ENCODE results near the gene ATIC.
"Not testable (repeated sequence)": the region's sequence is repeated elsewhere in the genome, so short reads cannot be mapped to it uniquely, and the experiment has no call there.

The ATIC gene

GRCh38 chr2:215315301-215315700 is 3.4 kb downstream of the ATIC start:
- no peak for DNase-seq (ENCODE audit: low read depth)

- no peak for DNase-seq (ENCODE audit: low read depth)
Measured at GRCh38 chr2:215316336-215316735, 4.5 kb downstream of the ATIC start.

GRCh38 chr2:215319500-215319899 is 7.6 kb downstream of the ATIC start:
- DNase-seq (ENCODE audit: low read depth), result no peak

- no peak for DNase-seq (ENCODE audit: low read depth)
Measured at GRCh38 chr2:215320102-215320501, 8.2 kb downstream of the ATIC start.

DNA sequence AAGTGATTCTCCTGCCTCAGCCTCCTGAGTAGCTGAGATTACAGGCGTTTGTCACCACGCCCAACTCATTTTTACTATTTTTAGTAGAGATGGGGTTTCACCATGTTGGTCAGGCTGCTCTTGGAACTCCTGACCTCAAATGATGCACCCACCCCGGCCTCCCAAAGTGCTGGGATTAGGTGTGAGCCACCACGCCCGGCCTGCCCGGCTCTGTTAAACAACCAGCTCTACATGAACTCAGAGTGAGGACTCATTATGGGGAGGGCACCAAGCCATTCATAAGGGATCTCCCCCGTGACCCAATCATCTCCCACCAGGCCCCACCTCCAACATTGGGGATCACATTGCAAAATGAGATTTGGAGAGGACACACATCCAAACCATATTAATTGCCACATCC is 8.8 kb downstream of the ATIC start:
- DNase-seq (ENCODE audit: low read depth), result no peak

GRCh38 chr2:215324811-215325210 is 13.0 kb downstream of the ATIC start:
- DNase-seq (ENCODE audit: low read depth), result no peak

DNA sequence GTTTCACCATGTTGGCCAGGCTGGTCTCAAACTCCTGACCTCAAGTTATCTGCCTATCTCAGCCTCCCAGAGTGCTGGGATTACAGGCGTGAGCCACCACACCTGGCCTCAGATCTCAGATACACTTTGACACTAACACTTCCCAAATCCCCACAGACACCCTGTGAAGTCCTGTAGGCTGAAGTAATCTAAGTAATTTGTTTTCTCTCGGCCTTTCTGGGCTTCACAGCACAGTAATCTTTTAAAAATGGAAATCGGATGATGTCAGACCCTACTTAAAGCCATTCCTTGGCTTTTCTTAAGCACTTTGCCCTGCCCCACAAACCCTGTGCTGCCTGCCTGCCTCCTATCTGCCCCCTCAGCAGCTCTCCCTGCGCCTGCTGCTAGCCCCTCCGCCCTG is 16.2 kb downstream of the ATIC start:
- DNase-seq (ENCODE audit: low read depth), result no peak

- DNase-seq (ENCODE audit: low read depth), result no peak
Measured at GRCh38 chr2:215332872-215333595, 21.2 kb downstream of the ATIC start.

DNA sequence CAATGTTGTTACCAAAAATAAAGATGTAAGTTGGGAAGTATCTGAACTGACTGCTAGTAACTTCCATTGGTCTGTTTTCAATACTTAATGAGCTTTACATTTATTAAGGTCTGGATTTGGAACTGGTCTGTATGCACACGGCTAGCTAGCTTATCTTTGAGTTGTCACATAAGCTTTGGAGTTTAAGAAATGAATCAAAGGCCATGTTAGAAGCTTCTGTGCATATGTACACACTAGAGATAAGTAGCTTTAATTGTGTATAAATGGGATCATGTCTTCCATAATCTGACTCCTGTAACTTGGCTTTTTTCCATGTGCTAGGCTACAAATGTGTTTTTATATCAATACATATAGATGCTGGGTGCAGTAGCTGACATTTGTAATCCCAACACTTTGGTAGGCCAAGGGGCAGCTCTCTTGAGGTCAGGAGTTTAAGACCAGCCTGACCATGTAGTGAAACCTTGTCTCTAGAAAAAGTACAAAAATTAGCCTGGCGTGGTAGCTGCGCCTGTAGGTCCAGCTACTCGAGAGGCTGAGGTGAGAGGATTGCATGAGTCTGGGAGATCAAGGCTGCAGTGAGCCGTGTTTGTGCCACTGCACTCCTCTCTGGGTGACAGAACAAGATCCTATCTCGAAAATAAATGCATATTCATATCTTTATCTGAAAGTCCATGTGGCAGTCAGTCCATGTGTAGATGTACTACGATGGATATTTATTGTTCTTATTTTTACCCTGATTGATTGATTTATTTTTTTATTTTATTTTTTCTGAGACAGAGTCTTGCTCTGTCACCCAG is 27.2 kb downstream of the ATIC start:
- DNase-seq (ENCODE audit: low read depth), result no peak

GRCh38 chr2:215347878-215348277 is 36.0 kb downstream of the ATIC start:
- no peak for DNase-seq (ENCODE audit: low read depth)

GRCh38 chr2:215352602-215353001 is 40.7 kb downstream of the ATIC start:
- no peak for DNase-seq (ENCODE audit: low read depth)

DNA sequence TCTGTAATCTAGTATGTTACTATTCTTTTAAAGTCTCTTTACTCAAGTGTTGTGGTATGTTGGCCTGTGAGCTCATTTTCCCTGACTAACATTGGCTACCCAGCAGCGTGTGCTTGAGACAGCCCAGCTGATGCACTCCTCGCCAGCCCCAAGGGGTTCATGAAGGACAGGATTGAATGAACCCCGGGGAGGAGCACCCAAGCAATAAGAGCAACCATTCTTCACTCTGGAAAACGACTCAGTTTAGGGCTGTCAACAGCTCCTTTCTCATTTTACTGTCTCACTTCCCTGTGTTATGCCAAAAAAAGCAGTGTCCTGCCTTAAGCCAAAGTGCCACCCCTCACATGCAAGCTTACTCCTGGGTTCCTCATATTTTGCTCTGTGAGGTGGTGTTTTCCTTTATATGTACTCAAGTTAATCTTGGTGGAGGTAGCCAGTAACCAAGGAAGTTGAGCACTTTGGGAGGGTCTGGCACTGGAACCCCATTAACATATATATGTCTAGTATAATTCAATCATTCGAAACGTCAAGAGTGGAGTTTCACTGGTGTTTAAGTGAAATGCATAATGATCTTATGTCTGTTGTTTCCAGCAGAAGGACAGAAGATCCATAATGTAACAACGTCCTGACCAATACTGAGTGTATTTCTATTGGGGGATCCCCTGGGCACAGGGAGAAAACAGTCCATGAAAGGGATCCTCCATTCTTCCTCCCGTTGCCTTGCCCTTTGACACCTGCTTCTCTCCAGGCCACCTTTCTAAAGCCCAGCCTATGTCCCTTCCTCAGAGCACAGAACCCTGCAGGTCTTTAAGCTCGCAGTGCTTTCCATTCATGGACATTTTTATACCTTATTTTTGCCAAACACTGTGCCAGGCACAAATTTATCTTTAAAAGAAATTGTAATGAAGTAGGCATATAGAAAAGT is 43.2 kb downstream of the ATIC start:
- no peak for DNase-seq (ENCODE audit: low read depth)

DNA sequence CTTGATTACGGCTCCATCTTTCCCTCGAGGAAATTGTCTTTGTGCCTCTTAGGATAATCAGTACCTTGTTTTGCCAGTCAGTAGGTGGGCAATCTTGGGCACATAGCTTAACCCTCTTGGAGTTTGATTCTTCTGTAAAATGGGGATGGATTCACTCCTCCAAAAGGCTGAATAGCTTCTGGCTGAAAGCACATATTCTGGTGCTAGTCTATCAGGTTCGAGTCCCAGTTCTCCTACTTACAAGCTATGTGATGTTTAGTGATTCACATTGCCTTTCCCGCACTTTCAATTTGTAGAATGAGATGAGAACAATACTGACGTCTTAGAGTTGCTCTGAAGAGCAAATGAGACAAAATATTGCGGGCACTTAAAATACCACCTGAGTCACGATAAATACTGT is 43.9 kb downstream of the ATIC start:
- no peak for DNase-seq (ENCODE audit: low read depth)

- DNase-seq (ENCODE audit: low read depth), result no peak
Measured at GRCh38 chr2:215356334-215356947, 44.6 kb downstream of the ATIC start.

- DNase-seq (ENCODE audit: low read depth), result no peak
Measured at GRCh38 chr2:215356948-215357461, 45.1 kb downstream of the ATIC start.

DNA sequence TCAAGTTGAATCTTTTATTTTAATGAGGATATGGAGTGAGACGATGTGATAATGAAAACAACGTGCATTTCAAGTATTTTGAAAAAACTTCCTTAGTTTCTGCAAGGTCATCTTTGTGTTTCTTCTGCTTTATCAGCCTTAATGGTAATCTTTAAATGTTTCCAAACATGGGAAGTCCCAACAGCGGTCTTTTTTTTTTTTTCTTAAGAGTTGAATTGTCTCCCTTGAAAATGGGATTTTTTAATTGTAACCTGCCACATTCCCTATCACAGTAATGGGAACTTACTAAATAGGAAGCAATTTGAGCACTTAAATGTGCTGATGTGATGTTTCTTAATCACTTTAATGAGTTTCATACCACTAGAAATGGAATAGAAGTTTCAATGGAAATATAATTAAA is 45.8 kb downstream of the ATIC start:
- no peak for DNase-seq (ENCODE audit: low read depth)

- no peak for DNase-seq (ENCODE audit: low read depth)
Measured at GRCh38 chr2:215358312-215358845, 46.5 kb downstream of the ATIC start.

DNA sequence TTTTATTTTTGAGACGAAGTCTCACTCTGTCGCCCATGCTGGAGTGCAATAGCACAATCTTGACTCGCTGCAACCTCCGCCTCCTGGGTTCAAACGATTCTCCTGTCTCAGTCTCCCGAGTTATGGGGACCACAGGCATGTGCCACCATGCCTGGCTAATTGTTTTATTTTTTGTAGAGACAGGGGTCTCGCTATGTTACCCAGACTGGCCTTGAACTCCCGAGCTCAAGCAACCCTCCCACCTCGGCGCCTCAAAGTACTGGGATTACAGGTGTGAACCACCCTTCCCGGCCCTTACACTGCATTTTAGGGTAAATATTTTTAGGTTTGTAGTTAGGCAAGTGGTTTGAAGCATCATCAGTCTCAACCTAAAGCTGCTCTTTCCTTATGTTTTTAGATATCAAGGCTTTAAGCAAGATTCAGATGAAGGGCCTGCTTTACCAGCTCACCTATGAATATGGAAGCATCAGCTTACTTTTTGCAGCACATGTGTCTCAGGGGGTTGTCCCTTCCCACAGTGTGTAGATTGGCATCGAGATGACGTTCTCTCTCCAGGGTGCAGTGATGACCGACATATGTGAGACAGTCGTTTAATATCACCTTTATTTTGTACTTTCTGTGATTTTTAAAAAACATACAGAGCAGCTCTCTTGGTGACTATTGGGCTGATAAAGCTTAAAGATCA is 47.2 kb downstream of the ATIC start:
- no peak for DNase-seq (ENCODE audit: low read depth)

- no peak for DNase-seq (ENCODE audit: low read depth)
Measured at GRCh38 chr2:215359576-215359922, 47.7 kb downstream of the ATIC start.

- not testable (repeated sequence) for DNase-seq (ENCODE audit: low read depth)
Measured at GRCh38 chr2:215360059-215360458, 48.2 kb downstream of the ATIC start.

GRCh38 chr2:215360596-215360995 is 48.7 kb downstream of the ATIC start:
- no peak for DNase-seq (ENCODE audit: low read depth)
